Retinal pigment epithelial cell (primary cell): ENCODE measurements around the gene GJD3.

Experiments
- DNase-seq: peaks from one replicate; pipeline ENCODE4 v3.0.0-alpha.2; 2010; ENCODE audit warnings: low read depth
- H3K4me3 ChIP-seq: 2 replicates; pipeline ENCODE4 v1.5.1; 2011; ENCODE audit warnings: mild to moderate bottlenecking, low read length, control low read depth, moderate library complexity
- TF ChIP-seq, protein P1 (sequence below): conservative IDR thresholded peaks from 2 replicates; pipeline ENCODE4 v1.5.1; 2011; ENCODE audit warnings: low read depth, low read length, control low read depth, inconsistent platforms

Gene GJD3

DNA sequence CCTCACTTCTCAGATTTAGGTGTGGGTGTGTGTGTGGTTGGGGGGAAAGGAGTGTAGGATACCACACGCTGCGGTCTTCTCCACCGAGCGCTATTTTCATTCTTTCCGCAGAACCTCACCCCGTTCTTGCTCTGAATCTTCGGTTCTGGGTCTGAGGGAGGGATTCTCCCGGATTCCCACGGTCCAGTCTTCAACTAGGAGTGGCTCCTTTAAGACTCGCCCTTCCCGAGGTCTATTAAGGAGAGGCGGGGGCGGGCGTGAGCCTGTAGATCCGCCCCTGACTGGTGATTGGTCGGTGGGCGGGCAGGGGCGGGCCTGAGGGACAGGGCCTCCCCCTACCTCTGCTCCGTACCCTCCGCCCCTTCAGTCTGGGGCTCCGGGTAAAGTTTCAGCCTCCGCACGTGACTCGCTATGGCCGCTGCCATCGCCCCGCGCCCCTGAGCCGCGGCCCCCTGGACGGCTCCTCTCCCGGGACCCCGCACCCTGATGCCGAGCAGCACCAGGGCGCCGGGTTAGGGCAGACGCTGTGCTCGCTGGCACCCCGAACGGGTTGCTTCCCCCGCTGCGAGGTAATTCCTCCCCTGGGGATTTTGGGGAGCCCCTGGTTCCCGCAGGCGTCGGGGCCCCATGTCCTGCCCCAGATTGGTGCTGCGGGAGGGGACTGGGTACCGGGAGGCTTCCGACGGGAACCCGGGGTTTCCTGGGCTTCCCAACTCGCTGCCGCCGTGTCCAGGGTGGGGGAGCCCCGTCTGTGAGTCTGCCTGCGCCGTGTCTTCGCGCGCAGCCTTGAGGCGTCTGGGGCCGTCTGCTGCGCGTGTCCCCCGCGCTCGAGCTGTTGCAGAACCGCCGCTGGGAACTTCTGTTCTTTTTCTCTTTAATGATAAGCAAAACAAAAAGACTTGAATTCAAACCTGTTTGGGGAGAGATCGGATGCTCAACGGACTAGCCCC, 46.4 kb downstream of the GJD3 start:
- TF ChIP-seq, protein P1, sequence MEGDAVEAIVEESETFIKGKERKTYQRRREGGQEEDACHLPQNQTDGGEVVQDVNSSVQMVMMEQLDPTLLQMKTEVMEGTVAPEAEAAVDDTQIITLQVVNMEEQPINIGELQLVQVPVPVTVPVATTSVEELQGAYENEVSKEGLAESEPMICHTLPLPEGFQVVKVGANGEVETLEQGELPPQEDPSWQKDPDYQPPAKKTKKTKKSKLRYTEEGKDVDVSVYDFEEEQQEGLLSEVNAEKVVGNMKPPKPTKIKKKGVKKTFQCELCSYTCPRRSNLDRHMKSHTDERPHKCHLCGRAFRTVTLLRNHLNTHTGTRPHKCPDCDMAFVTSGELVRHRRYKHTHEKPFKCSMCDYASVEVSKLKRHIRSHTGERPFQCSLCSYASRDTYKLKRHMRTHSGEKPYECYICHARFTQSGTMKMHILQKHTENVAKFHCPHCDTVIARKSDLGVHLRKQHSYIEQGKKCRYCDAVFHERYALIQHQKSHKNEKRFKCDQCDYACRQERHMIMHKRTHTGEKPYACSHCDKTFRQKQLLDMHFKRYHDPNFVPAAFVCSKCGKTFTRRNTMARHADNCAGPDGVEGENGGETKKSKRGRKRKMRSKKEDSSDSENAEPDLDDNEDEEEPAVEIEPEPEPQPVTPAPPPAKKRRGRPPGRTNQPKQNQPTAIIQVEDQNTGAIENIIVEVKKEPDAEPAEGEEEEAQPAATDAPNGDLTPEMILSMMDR, result no peak
- peak; percentile 88 for DNase-seq
- peak overlapping the region; percentile 87 for H3K4me3 ChIP-seq

DNA sequence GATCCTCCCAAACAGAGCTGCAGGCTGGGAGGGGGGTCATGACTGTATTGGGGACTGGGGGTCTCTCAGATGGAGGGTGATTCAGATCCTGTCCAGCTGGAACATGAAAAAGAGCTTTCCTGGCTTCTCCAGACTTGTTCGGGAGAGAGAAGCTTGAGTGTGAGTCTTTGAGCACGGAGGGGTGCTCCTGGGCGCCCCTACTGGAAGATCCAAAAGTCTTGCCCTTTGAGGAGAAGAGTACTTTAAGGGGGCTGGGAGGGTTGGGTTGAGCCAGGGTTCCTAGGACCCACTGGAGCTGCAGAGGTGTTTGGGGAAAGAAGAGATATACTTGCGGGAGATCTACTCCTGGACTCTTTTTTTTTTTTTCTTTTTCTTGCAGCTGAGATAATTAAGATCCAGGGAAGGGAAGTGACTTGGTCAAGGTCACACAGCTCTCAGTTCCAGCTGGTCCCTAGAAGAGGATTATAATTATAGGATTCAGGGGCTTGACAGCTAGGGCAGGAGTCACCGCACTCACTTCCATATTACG, 47.1 kb downstream of the GJD3 start:
- H3K4me3 ChIP-seq, result peak overlapping the region; percentile 57
- TF ChIP-seq, protein P1, result peak; percentile 70
- DNase-seq, result no peak

DNA sequence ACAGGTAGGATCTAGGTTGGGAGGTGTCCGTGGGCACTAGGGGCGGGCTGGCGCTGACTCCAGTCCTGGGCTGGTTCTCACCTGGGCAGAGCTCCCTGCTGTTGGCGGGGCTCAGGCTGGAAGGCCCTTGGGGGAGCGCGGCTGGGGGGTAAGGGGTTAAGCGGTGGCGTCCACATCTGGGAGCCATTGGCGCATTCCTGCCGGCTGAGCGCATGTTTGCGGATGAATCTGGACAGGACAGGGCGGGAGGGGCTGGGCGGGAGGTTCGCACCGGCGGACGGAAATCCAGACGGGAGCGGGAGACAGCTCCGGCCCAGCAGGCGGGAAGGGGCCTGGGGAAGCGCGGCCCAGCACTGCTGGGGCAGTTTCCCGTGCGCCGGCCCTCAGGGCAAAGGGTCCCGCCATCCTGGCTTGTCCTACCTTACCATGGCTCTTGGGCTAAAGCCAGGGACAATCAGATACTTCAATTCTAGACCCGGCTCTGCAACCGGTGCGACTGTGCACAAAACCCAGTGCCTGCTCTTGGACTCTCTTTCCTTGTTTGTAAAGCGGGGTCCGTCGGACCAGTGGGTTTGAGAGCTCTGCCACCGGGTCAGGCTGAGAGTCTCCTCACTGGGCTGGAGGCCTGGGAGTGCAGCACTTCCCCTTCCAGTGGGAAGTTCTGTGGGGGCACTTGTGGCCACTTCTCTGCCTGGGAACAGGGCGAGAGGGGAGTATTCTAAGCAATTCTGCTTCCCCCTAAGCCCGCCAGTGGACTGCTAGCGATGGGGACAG, 47.8 kb downstream of the GJD3 start:
- no peak for DNase-seq
- TF ChIP-seq, protein P1, result no peak

DNA sequence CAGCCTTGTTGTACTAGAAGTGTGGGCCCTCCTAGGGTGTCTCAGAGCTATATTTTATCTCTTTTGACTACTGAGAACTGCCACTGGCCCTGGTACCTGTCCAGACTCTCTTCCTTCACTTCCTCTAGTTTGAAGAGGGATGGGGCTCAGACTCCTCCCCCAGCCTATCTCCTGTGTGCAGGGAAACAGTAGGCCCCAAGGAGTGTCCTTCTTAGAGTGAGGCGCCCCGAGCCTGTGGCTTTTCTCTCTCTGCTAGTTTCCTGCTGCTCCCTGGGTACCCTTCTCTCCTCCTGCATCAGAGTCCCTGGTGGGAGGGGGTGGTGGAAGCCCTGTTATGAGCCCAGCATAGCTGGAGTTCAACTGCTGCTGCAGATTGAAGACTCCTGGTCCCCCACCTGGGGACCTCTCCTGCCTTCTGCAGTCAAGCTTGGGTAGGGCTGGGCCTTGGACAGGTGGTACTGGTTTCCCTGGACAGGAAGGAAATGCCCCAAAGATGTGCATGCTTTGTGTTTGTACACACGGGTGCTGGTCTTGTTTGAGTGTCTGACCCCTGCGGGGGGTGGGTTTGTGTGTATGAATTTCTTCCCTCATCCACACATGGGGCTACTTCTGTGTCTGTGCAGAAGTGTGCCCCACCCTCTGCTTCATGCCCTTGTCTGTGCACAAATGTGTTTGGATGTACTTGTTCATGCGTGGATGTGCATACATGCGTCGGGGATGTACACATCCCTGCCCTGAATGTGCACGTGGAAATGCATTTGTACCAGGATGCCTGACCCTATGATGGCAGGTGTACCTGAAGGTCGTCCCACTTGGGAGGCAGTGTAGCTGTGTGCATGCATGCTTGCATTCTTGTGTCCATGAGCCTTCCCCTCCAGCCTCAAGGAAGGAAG, 48.6 kb downstream of the GJD3 start:
- no peak for DNase-seq
- TF ChIP-seq, protein P1, result no peak
- no peak overlapping the region for H3K4me3 ChIP-seq

More for the DNA sequence above, 47.8 kb downstream of the GJD3 start:
- H3K4me3 ChIP-seq, result peak overlapping the region; percentile 19

DNA sequence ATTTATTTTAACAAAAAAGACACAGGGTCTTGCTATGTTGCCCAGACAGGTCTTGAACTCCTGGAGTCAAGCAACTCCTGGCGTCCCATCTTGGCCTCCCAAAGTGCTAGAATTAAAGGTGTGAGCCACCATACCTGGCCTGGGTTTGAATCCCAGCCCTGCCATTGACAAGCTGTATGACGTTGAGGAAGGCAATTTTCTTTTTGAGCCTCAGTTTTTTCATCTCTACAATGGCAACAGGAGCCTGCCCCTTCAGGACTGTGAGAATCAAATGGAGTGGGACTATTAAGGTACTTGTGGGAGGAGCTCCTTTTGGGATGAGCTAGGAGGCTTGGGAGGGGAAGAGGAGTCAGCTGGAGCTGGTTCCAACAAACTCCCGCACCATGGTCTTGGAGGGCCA, 49.3 kb downstream of the GJD3 start:
- H3K4me3 ChIP-seq, result no peak overlapping the region
- no peak for DNase-seq
- TF ChIP-seq, protein P1, result no peak

DNA sequence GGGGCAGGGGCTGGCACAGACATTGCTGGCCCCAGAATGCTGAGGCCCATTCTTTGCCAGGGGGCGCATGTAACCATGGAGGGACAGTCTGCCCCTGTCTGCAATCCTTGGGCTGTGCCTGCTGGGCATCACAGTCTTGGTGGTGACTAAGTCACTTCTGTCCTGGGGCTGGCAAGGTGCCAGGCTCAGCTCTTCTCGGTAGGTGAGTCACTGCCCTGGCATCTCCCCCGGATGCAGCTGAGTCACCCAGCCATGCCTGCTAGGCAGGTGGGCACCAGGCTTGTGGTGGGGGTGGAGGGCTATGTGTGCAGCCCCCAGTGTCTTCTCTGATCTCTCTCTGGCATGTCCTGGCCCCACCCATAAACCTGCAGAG, 50.0 kb downstream of the GJD3 start:
- H3K4me3 ChIP-seq, result no peak overlapping the region
- TF ChIP-seq, protein P1, result no peak
- DNase-seq, result peak; percentile 86
